IMR-90 (cell line): ENCODE data around the gene RNF145. TPM values are rescaled to one million over a fixed set of nuclear protein-coding genes. Genes with fewer than 3 reads are reported as not detected.

Experiments
- ATAC-seq: fragments of 200-7000 bp; cut with Tn5 transposase; 2 replicates; pipeline ENCODE4 v1.9.1; 2020; ENCODE audit warnings: low read depth, mild to moderate bottlenecking, moderate library complexity
- BruUV-seq: library from RNA; stranded (reverse); fragments of 400-500 nt; replicated peaks from 2 replicates; lab custom pipeline; 2021; lab: Mats Ljungman, UMichigan
- CTCF ChIA-PET: fragments of 300-600 bp; formaldehyde crosslinking; extraction: SDS; loops from one replicate; lab custom pipeline; 2021; ENCODE audit warnings: antibody characterized with exemption; lab: Yijun Ruan, JAX
- POLR2A ChIA-PET: fragments of 300-600 bp; sonication (Branson Sonifier 250); formaldehyde crosslinking; loops from one replicate; lab custom pipeline; 2022; ENCODE audit warnings: antibody characterized with exemption; ENCODE audit not compliant: unreplicated experiment; lab: Charles Lee
- DNase-seq: peaks from one replicate; pipeline ENCODE4 v3.0.0; 2013
- H2AFZ ChIP-seq: replicated peaks from 2 replicates; pipeline ENCODE3; 2013; ENCODE audit warnings: low read length, mild to moderate bottlenecking; ENCODE audit not compliant: poor library complexity
- H2AK5ac ChIP-seq: 2 replicates; pipeline ENCODE4 v1.6.1; 2013; ENCODE audit warnings: low read depth, low read length, inconsistent platforms
- H2AK9ac ChIP-seq: replicated peaks from 2 replicates; pipeline ENCODE3; 2013; ENCODE audit warnings: mild to moderate bottlenecking, low read depth, low read length, moderate library complexity; ENCODE audit not compliant: poor library complexity
- H2BK120ac ChIP-seq: 2 replicates; pipeline ENCODE4 v1.6.1; 2013; ENCODE audit warnings: low read depth, low read length, inconsistent platforms
- H2BK15ac ChIP-seq: 3 replicates; pipeline ENCODE4 v1.6.1; 2013; ENCODE audit warnings: low read depth, low read length, inconsistent platforms
- H2BK20ac ChIP-seq: 2 replicates; pipeline ENCODE4 v1.6.1; 2013; ENCODE audit warnings: low read depth, mild to moderate bottlenecking, inconsistent platforms, low read length, moderate library complexity
- H2BK5ac ChIP-seq: 2 replicates; pipeline ENCODE4 v1.6.1; 2013; ENCODE audit warnings: mild to moderate bottlenecking, low read depth, low read length, inconsistent platforms; ENCODE audit not compliant: poor library complexity, severe bottlenecking
- H3K14ac ChIP-seq: replicated peaks from 2 replicates; pipeline ENCODE4 v1.6.1; 2013; ENCODE audit warnings: low read depth, low read length, inconsistent platforms
- H3K18ac ChIP-seq: 2 replicates; pipeline ENCODE4 v1.6.1; 2013; ENCODE audit warnings: low read depth, low read length, control low read depth
- H3K23ac ChIP-seq: 2 replicates; pipeline ENCODE4 v1.6.1; 2013; ENCODE audit warnings: low read depth, low read length, inconsistent platforms
- H3K27ac ChIP-seq: 2 replicates; pipeline ENCODE4 v1.5.1; 2013; ENCODE audit warnings: mild to moderate bottlenecking, control low read depth, low read length; ENCODE audit not compliant: insufficient read depth
- H3K27me3 ChIP-seq: 2 replicates; pipeline ENCODE4 v1.6.1; 2013; ENCODE audit warnings: low read length; ENCODE audit not compliant: control insufficient read depth, insufficient read depth
- H3K36me3 ChIP-seq: 2 replicates; pipeline ENCODE4 v1.6.1; 2013; ENCODE audit warnings: low read length, mixed read lengths; ENCODE audit not compliant: control insufficient read depth, insufficient read depth
- H3K4ac ChIP-seq: 2 replicates; pipeline ENCODE4 v1.6.1; 2013; ENCODE audit warnings: low read depth, low read length, inconsistent platforms
- H3K4me1 ChIP-seq: 2 replicates; pipeline ENCODE4 v1.6.1; 2013; ENCODE audit warnings: low read length, mixed read lengths; ENCODE audit not compliant: control insufficient read depth, insufficient read depth
- H3K4me2 ChIP-seq: 2 replicates; pipeline ENCODE4 v1.6.1; 2013; ENCODE audit warnings: low read depth, mild to moderate bottlenecking, control low read depth, low read length, moderate library complexity
- H3K4me3 ChIP-seq: 2 replicates; pipeline ENCODE4 v1.5.1; 2013; ENCODE audit warnings: low read depth, mild to moderate bottlenecking, control low read depth, low read length, moderate library complexity; ENCODE audit not compliant: insufficient read depth
- H3K56ac ChIP-seq: 2 replicates; pipeline ENCODE4 v1.6.1; 2013; ENCODE audit warnings: low read length, inconsistent platforms; ENCODE audit not compliant: insufficient read depth; ENCODE audit errors: extremely low read depth
- H3K79me1 ChIP-seq, 2 experiments: 2 replicates each; pipeline ENCODE4 v1.6.1; 2013; ENCODE audit warnings: low read length in 2 of 2, inconsistent platforms in 1 of 2, low read depth in 1 of 2
- H3K9ac ChIP-seq: 2 replicates; pipeline ENCODE4 v1.6.1; 2013; ENCODE audit warnings: low read depth, low read length, control low read depth
- H3K9me1 ChIP-seq: 2 replicates; pipeline ENCODE4 v1.6.1; 2013; ENCODE audit warnings: low read length, inconsistent platforms; ENCODE audit not compliant: insufficient read depth
- H3K9me3 ChIP-seq: 2 replicates; pipeline ENCODE4 v1.6.1; 2013; ENCODE audit warnings: low read length; ENCODE audit not compliant: control insufficient read depth, insufficient read depth
- H4K20me1 ChIP-seq: 2 replicates; pipeline ENCODE4 v1.6.1; 2013; ENCODE audit warnings: low read length, inconsistent platforms; ENCODE audit not compliant: insufficient read depth
- H4K5ac ChIP-seq: 2 replicates; pipeline ENCODE4 v1.6.1; 2013; ENCODE audit warnings: mild to moderate bottlenecking, low read depth, low read length, control low read depth
- H4K8ac ChIP-seq, 2 experiments: 2 replicates each; pipeline ENCODE4 v1.6.1; 2013; ENCODE audit warnings: low read depth in 2 of 2, low read length in 2 of 2, control low read depth in 1 of 2, inconsistent platforms in 1 of 2
- H4K91ac ChIP-seq: 2 replicates; pipeline ENCODE4 v1.6.1; 2013; ENCODE audit warnings: low read depth, low read length, inconsistent platforms; ENCODE audit not compliant: insufficient read depth
- FOS ChIP-seq: fragments of 150-350 bp; IDR thresholded peaks from 2 replicates; pipeline ENCODE4 v1.6.1; 2016; ENCODE audit warnings: low read depth, low read length
- RAD21 ChIP-seq: IDR thresholded peaks from 2 replicates; pipeline ENCODE4 v1.6.1; 2012; ENCODE audit warnings: low read length, improper control_type of control experiment
- RFX5 ChIP-seq: IDR thresholded peaks from 2 replicates; pipeline ENCODE4 v1.8.0; 2012; ENCODE audit warnings: low read depth, mild to moderate bottlenecking, low read length, moderate library complexity
- WGBS, 2 experiments: methylation state at CpG; one replicate each; pipeline versions ENCODE4 v1.1.5 to v1.1.7; 2013; ENCODE audit warnings: missing lambda C conversion rate in 2 of 2; ENCODE audit not compliant: insufficient read length in 1 of 2; ENCODE audit errors: extremely low coverage in 2 of 2; 5-methylcytosine and 5-hydroxymethylcytosine counted together
- dilution Hi-C: fragments of 300-500 bp; cut with HindIII; formaldehyde crosslinking; loops from one replicate; pipeline ENCODE4 v1.14.3; 2018; ENCODE audit warnings: low sequenced_read_pairs; ENCODE audit not compliant: unreplicated experiment
- in situ Hi-C: fragments of 300-500 bp; cut with MboI; formaldehyde crosslinking; loops from 3 replicates; pipeline ENCODE4 v1.14.3; 2019; ENCODE audit warnings: low sequenced_read_pairs, inconsistent platforms, mixed read lengths
- intact Hi-C: fragments of 100-400 bp; cut with micrococcal nuclease; formaldehyde crosslinking; loops from 2 replicates; pipeline ENCODE4 v1.10.0; 2022
- polyA plus RNA-seq, 3 experiments: library from polyadenylated mRNA; depleted of rRNA; stranded (reverse); fragments of >200 nt; gene quantifications; 2 replicates each; pipeline ENCODE4 v1.2.3, GENCODE V29; 2012; ENCODE audit warnings: low replicate concordance in 1 of 3
- total RNA-seq: library from RNA; depleted of rRNA; stranded (reverse); fragments of >200 nt; gene quantifications from 2 replicates; pipeline ENCODE4 v1.2.3, GENCODE V29; 2012

Gene RNF145
- total and polyA plus RNA-seq, 2 of the 4 experiments (the other 2 are of a cell fraction) = 50.0 to 57.0 TPM

DNA sequence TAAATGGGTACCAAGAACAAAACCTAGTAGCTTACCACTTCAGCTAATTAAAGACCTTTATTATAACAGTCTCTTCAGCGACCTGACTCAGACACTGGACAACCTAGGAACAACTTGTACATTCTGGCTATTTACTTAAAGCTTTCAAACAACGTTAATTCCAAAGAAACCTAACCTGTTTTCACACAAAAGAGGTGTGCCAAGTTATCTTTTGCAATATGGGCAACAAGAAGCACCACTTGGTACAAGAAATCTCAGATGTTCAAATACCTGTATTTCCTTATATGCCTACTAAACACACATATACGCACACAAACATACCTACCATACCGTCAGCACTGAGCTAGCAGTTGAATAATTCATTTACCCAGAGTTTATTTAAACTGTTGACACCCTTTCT is 23.0 kb downstream of the RNF145 start:
- intact Hi-C loops = no loop called here
- Histone ChIP-seq H3K4ac (peak overlapping the region; percentile 48; the same call in 1 of the 2 replicates), H4K5ac (peak overlapping the region; percentile 79; the same call in 1 of the 2 replicates), H3K27me3 (no peaks in the 10 kb centered on the region), H2AK9ac (no peak overlapping the region), H3K9me3 (no peaks in the 10 kb centered on the region), H3K4me1 (peaks cover 24% of the 10 kb centered on the region), H3K79me1 (peaks cover 12 to 37% of the 10 kb centered on the region in 2 experiments; a peak in 3 of 4 replicates), H3K27ac (peak overlapping the region; percentile 97), H3K9ac (no peak overlapping the region; the same call in 1 of the 2 replicates), H4K8ac (peak overlapping the region; percentile 58 to 80; a peak in 3 of 4 replicates), H3K36me3 (peaks cover 26% of the 10 kb centered on the region), H4K91ac (peak overlapping the region; percentile 49; the same call in 1 of the 2 replicates), H3K9me1 (no peaks in the 10 kb centered on the region), H3K23ac (peak overlapping the region; percentile 76; the same call in 1 of the 2 replicates), H2BK15ac (peak overlapping the region; percentile 87; the same call in 1 of the 3 replicates), H2BK5ac (peak overlapping the region; percentile 97), H2AFZ (no peak overlapping the region), H3K4me3 (no peak overlapping the region), H2BK20ac (no peak overlapping the region), H2AK5ac (peak overlapping the region; percentile 68; the same call in 1 of the 2 replicates), H3K4me2 (no peak overlapping the region; the same call in 1 of the 2 replicates), H4K20me1 (no peaks in the 10 kb centered on the region), H3K56ac (peak overlapping the region; percentile 66), H3K14ac (peak overlapping the region; percentile 86), H2BK120ac (peak overlapping the region; percentile 60; the same call in 1 of the 2 replicates), H3K18ac (peak overlapping the region; percentile 67; the same call in 1 of the 2 replicates)
- ChIA-PET CTCF (interaction anchor here (1.1 kb wide), 1 partner anchor 11 kb away, joined by 3 read pairs; no protein-coding TSS in a partner anchor), POLR2A (no interaction called here)
- no peak for ATAC-seq
- in situ Hi-C loops = loop anchor here (25.0 kb wide), 1 partner anchor 1624 kb away; no protein-coding TSS in a partner anchor
- WGBS, 2 experiments = no CpG with 5 or more reads among the region's 4 CpGs
- dilution Hi-C loops = no loop called here
- no peak for TF ChIP-seq RFX5
- TF ChIP-seq RAD21 = no peak
- no peak for TF ChIP-seq FOS
- no peak for DNase-seq
- BruUV-seq = no TSS peak
